ENCODE results near the gene NELL2. TPM values are rescaled to one million over a fixed set of nuclear protein-coding genes. Genes with fewer than 3 reads are reported as not detected.
"Not testable (repeated sequence)": the region's sequence is repeated elsewhere in the genome, so short reads cannot be mapped to it uniquely, and the experiment has no call there.

NELL2 gene
- total RNA-seq, 2 donors from 2014 or later, result 5.8 to 7.2 TPM

GRCh38 chr12:44750468-44750867, 125.6 kb downstream of the NELL2 start:
- 47% methylated on average over 3 of the region's 3 CpGs for WGBS
- intact Hi-C loops (cut with DNase I), result no loop called here
- DNase-seq (ENCODE audit: low spot score), result no peak

GRCh38 chr12:44749566-44749965, 126.5 kb downstream of the NELL2 start:
- H3K36me3 ChIP-seq, result no peaks in the 10 kb centered on the region
- TF ChIP-seq, protein P1, sequence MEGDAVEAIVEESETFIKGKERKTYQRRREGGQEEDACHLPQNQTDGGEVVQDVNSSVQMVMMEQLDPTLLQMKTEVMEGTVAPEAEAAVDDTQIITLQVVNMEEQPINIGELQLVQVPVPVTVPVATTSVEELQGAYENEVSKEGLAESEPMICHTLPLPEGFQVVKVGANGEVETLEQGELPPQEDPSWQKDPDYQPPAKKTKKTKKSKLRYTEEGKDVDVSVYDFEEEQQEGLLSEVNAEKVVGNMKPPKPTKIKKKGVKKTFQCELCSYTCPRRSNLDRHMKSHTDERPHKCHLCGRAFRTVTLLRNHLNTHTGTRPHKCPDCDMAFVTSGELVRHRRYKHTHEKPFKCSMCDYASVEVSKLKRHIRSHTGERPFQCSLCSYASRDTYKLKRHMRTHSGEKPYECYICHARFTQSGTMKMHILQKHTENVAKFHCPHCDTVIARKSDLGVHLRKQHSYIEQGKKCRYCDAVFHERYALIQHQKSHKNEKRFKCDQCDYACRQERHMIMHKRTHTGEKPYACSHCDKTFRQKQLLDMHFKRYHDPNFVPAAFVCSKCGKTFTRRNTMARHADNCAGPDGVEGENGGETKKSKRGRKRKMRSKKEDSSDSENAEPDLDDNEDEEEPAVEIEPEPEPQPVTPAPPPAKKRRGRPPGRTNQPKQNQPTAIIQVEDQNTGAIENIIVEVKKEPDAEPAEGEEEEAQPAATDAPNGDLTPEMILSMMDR (IDR thresholded peaks at IDR 0.05), result no peak
- no peak for TF ChIP-seq POLR2AphosphoS5 (IDR thresholded peaks at IDR 0.05)
- no peaks in the 10 kb centered on the region for H3K4me1 ChIP-seq (replicated peaks)
- no peak overlapping the region for H3K27ac ChIP-seq
- H3K27me3 ChIP-seq (replicated peaks; ENCODE audit: insufficient read depth), result no peaks in the 10 kb centered on the region
- DNase-seq (ENCODE audit: low spot score), result no peak
- H3K9me3 ChIP-seq, result no peaks in the 10 kb centered on the region
- intact Hi-C loops (cut with DNase I), result no loop called here
- H3K4me3 ChIP-seq, result no peak overlapping the region
- 63% methylated on average over 6 of the region's 6 CpGs for WGBS

More at GRCh38 chr12:44750468-44750867, 125.6 kb downstream of the NELL2 start:
- Histone ChIP-seq H3K4me1 (replicated peaks) (no peaks in the 10 kb centered on the region), H3K27me3 (replicated peaks; ENCODE audit: insufficient read depth) (no peaks in the 10 kb centered on the region), H3K9me3 (no peaks in the 10 kb centered on the region), H3K4me3 (no peak overlapping the region), H3K36me3 (no peaks in the 10 kb centered on the region), H3K27ac (no peak overlapping the region)
- no peak for TF ChIP-seq POLR2AphosphoS5 (IDR thresholded peaks at IDR 0.05)
- TF ChIP-seq, protein P1 (IDR thresholded peaks at IDR 0.05), result no peak
- no peak for TF ChIP-seq POLR2A (IDR thresholded peaks at IDR 0.05)

- no peak for DNase-seq (ENCODE audit: low spot score)
- Histone ChIP-seq H3K4me3 (no peak overlapping the region), H3K9me3 (no peaks in the 10 kb centered on the region), H3K27ac (no peak overlapping the region), H3K4me1 (replicated peaks) (no peaks in the 10 kb centered on the region), H3K27me3 (replicated peaks; ENCODE audit: insufficient read depth) (no peaks in the 10 kb centered on the region), H3K36me3 (no peaks in the 10 kb centered on the region)
- 44% methylated on average over 3 of the region's 3 CpGs for WGBS
- no peak for TF ChIP-seq POLR2A (IDR thresholded peaks at IDR 0.05)
- intact Hi-C loops (cut with DNase I), result no loop called here
Observed at GRCh38 chr12:44748950-44749468, 127.1 kb downstream of the NELL2 start.

GRCh38 chr12:44741292-44741980, 134.7 kb downstream of the NELL2 start:
- H3K27ac ChIP-seq; H3K4me3 ChIP-seq; DNase-seq (ENCODE audit: low spot score); H3K9me3 ChIP-seq; H3K4me1 ChIP-seq (replicated peaks); H3K27me3 ChIP-seq (replicated peaks; ENCODE audit: insufficient read depth); H3K36me3 ChIP-seq; intact Hi-C loops (cut with DNase I): not testable (repeated sequence)
- WGBS, result 94% methylated on average over 17 of the region's 17 CpGs

- no peaks in the 10 kb centered on the region for H3K9me3 ChIP-seq
Observed at GRCh38 chr12:44738051-44738450, 138.1 kb downstream of the NELL2 start.

More at GRCh38 chr12:44738051-44738450, 138.1 kb downstream of the NELL2 start:
- no peak for DNase-seq (ENCODE audit: low spot score)
- intact Hi-C loops (cut with DNase I), result no loop called here
- Histone ChIP-seq H3K4me1 (replicated peaks) (no peaks in the 10 kb centered on the region), H3K4me3 (no peak overlapping the region), H3K27me3 (replicated peaks; ENCODE audit: insufficient read depth) (no peaks in the 10 kb centered on the region), H3K36me3 (no peaks in the 10 kb centered on the region), H3K27ac (no peak overlapping the region)
- WGBS, result 62% methylated on average over 1 of the region's 1 CpG
- no peak for TF ChIP-seq POLR2AphosphoS5 (IDR thresholded peaks at IDR 0.05)
- TF ChIP-seq, protein P1 (IDR thresholded peaks at IDR 0.05), result no peak
- TF ChIP-seq POLR2A (IDR thresholded peaks at IDR 0.05), result no peak
